Subcutaneous adipose tissue (tissue), 4 donors: Measurements from ENCODE around the gene GTPBP4. TPM values are rescaled to one million over a fixed set of nuclear protein-coding genes. Genes with fewer than 3 reads are reported as not detected.

Experiments
- total RNA-seq, 4 donors: library from RNA; depleted of rRNA; stranded (reverse); fragments of >200 nt; gene quantifications; one replicate each; pipeline ENCODE4 v1.1.0, GENCODE V29; 2016
- TF ChIP-seq, protein P1 (sequence below): fragments of 450-650 bp; IDR thresholded peaks from one replicate; pipeline ENCODE4 v1.5.1; 2016; ENCODE audit warnings: low read depth, mild to moderate bottlenecking, control low read depth, antibody characterized with exemption, moderate library complexity

Gene GTPBP4
- total RNA-seq, 4 donors from 2014 or later = 26.3 to 31.9 (median 29.6) TPM

DNA sequence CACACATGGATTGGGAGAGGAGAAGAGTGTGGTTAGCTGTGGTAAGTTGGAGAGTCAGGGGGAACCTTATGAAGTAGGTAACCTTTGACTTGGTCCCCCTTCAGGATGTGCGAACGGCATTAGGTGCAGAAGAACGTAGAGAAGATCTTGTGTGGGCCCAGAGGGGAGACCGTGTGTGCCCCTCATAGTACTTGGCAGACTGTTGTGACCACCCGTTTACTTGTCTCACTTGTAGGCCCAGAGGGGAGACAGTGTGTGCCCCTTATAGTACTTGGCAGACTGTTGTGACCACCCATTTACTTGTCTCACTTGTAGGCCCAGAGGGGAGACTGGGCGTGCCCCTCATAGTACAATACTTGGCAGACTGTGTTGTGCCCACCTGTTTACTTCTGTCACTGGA, 2.6 kb downstream of the GTPBP4 start:
- TF ChIP-seq, protein P1, sequence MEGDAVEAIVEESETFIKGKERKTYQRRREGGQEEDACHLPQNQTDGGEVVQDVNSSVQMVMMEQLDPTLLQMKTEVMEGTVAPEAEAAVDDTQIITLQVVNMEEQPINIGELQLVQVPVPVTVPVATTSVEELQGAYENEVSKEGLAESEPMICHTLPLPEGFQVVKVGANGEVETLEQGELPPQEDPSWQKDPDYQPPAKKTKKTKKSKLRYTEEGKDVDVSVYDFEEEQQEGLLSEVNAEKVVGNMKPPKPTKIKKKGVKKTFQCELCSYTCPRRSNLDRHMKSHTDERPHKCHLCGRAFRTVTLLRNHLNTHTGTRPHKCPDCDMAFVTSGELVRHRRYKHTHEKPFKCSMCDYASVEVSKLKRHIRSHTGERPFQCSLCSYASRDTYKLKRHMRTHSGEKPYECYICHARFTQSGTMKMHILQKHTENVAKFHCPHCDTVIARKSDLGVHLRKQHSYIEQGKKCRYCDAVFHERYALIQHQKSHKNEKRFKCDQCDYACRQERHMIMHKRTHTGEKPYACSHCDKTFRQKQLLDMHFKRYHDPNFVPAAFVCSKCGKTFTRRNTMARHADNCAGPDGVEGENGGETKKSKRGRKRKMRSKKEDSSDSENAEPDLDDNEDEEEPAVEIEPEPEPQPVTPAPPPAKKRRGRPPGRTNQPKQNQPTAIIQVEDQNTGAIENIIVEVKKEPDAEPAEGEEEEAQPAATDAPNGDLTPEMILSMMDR = no peak

DNA sequence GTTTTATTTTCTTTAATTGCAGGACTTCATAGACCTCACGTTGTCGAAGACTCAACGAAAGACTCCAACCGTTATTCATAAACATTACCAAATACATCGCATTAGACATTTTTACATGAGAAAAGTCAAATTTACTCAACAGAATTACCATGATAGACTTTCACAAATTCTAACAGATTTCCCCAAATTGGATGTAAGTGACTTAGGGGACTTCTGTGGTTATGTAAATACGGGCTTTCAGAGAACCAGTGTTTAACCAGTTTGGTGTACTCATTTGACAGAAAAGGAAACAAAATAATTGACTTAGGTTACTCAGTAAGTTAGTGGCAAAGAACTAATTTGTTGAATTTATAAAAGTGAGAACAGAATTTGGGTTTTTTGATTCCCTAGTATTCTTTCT, 4.2 kb downstream of the GTPBP4 start:
- TF ChIP-seq, protein P1 = no peak

DNA sequence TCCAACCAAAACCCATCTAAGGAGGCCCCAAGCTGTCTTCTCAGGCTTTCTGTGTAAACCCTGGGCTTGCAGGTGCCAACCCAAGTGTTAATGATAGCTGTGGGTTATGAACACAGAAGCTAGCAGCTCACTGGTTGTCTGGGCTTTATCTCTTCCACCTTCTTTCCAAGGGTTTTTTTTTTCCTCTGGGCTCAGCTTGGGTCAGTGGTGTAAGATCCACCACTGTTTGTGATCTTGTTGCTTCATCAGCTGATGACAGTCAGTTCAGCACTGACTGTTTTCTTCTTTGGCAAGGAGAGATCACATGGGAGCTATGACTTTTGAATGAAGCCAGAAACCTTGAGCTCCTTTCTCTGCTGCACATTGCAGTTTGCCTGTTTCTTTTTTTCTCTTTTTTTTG, 4.6 kb downstream of the GTPBP4 start:
- TF ChIP-seq, protein P1 = no peak

DNA sequence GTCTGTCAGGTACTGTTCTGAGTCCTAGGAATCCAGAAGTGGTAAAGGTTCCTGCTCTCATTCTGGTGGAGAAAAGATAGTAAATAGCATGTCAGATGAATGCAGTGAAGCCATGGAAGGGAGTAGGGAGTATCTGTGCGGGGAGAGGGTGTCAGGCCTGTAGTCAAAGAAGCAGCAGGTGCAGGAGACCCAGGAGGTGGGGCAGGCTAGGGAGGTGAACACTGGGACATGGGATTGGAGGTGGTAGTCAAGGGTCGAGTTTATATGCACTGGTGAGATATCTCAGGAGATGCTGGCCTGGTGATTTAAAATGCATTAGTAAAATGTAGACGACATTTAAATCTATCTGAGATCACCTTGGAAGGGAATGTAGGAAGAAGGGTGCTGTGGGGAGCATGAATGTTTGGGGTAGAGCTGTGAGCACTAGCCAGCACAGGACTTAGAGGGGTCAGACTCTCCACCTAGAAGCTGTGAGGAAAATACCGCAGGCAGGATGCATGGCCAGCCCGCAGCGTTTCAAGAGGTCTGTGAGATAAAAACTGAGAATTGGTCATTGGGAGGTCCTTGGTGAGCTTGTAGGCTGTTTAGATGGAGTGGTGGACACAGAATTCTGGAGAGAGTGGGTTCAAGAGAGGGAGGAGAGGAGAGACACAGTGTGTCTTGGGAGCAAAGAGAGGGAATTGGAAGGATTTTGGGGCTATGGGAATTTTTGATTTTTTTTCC, 6.8 kb downstream of the GTPBP4 start:
- TF ChIP-seq, protein P1 = no peak

DNA sequence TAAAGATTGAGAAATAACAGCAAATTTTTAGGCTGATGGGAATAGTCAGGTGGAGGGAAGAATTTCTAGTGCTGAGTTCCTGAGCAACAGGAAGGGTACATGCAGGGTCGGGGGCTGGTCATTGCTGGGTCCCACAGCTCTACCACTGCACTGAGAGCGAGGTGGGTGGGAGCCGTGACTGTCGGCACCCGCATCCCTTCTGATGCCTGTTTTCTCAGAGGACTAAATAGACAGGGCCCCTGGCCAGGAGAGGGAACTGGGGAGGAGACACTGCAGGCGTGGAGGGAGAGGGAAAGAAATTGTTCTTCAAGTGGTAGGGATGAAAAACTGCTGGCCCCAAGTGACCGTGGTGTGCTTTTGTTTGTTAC, 7.3 kb downstream of the GTPBP4 start:
- TF ChIP-seq, protein P1 = no peak

DNA sequence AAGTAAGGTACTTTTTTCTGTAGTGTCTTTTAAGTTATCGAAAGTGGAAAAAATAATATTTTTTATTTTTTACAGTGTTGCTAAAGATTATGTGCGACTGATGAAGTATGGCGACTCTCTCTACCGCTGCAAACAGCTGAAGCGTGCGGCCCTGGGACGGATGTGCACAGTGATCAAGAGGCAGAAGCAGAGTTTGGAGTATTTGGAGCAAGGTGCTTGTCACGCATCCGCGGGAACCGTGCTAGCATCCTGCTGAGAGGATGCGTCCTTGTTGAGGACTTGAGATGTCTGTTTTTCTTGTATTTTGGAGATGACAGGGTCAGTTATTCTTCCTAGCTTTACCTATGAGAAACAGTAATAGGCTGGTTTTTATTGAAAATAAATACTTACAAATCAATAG, 7.8 kb downstream of the GTPBP4 start:
- TF ChIP-seq, protein P1 = no peak

DNA sequence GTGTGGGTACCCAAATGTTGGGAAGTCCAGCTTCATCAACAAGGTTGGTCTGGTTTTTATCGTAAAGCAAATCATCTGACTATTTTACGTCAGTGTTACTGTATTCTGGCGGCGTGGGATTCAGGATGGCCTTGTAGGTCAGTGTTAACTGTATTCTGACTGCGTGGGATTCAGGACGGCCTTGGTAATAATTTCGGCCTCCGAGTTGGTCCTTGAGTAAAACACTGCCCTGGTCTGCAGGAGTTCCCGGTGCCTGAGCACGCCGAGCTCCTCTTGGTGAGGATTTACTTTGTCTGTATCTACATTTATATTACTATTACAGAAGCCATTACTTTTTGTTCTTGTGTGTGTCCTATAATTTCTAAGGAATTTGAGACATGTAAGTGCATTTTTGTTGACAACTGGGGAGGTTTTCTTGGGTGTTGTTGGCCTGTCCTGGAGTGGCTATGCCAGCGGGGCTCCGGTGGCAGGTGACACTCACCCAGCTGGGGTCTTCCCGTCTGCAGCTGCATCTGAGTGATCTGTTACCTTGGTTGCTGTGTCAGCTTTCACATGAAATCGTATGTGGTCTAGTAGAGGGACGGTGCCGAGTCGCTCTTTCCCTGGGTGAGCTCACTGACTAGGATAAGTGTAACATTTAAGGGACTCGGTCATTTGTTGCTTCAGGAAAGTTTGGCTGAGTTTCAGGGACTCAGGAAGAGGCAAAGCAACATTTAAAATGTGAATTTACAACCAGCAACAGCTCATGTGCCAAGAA, 9.2 kb downstream of the GTPBP4 start:
- TF ChIP-seq, protein P1 = no peak
